ENCODE data around the gene SPATA31D3. TPM values are rescaled to one million over a fixed set of nuclear protein-coding genes. Genes with fewer than 3 reads are reported as not detected.

Gene SPATA31D3
- total and polyA plus RNA-seq, 2 of the 13 experiments (the other 11 are each of a cell fraction or from before 2014, with no cell fraction given) = not detected

DNA sequence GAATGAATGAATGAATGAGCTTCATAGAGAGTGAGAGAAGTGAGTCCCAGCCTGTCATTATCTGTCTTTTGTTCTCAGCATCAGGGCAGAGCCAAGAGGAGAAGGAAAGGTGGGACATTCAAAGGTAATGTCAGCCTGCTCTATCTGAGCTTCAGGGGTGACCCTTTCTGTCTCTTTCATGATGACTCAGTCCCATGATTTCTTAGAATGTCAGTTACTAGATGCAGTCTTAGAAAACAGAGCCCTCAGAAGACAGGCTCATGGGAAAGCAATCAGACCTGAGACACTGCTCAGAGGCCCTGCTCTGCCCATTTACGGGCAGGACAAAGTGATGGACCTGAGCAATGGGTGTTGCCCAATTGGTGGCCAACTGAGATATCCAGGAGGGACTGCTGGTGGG lies 46.4 kb downstream of the SPATA31D3 start (continued):
- TF ChIP-seq ZNF367 (CRISPR knock-in tag; IDR thresholded peaks at IDR 0.05; ENCODE audit: borderline replicate concordance) (no peak), MATR3 (CRISPR knock-in tag; IDR thresholded peaks at IDR 0.05) (no peak), REXO4 (CRISPR knock-in tag; IDR thresholded peaks at IDR 0.05; ENCODE audit: borderline replicate concordance) (no peak), SETDB1 (CRISPR knock-in tag; IDR thresholded peaks at IDR 0.05; ENCODE audit: borderline replicate concordance) (no peak), NCOA2 (CRISPR knock-in tag; IDR thresholded peaks at IDR 0.05) (no peak)
- TF ChIP-seq, protein P1, sequence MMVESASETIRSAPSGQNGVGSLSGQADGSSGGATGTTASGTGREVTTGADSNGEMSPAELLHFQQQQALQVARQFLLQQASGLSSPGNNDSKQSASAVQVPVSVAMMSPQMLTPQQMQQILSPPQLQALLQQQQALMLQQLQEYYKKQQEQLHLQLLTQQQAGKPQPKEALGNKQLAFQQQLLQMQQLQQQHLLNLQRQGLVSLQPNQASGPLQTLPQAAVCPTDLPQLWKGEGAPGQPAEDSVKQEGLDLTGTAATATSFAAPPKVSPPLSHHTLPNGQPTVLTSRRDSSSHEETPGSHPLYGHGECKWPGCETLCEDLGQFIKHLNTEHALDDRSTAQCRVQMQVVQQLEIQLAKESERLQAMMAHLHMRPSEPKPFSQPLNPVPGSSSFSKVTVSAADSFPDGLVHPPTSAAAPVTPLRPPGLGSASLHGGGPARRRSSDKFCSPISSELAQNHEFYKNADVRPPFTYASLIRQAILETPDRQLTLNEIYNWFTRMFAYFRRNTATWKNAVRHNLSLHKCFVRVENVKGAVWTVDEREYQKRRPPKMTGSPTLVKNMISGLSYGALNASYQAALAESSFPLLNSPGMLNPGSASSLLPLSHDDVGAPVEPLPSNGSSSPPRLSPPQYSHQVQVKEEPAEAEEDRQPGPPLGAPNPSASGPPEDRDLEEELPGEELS (CRISPR knock-in tag; IDR thresholded peaks at IDR 0.05) = no peak
- TF ChIP-seq, protein P2, sequence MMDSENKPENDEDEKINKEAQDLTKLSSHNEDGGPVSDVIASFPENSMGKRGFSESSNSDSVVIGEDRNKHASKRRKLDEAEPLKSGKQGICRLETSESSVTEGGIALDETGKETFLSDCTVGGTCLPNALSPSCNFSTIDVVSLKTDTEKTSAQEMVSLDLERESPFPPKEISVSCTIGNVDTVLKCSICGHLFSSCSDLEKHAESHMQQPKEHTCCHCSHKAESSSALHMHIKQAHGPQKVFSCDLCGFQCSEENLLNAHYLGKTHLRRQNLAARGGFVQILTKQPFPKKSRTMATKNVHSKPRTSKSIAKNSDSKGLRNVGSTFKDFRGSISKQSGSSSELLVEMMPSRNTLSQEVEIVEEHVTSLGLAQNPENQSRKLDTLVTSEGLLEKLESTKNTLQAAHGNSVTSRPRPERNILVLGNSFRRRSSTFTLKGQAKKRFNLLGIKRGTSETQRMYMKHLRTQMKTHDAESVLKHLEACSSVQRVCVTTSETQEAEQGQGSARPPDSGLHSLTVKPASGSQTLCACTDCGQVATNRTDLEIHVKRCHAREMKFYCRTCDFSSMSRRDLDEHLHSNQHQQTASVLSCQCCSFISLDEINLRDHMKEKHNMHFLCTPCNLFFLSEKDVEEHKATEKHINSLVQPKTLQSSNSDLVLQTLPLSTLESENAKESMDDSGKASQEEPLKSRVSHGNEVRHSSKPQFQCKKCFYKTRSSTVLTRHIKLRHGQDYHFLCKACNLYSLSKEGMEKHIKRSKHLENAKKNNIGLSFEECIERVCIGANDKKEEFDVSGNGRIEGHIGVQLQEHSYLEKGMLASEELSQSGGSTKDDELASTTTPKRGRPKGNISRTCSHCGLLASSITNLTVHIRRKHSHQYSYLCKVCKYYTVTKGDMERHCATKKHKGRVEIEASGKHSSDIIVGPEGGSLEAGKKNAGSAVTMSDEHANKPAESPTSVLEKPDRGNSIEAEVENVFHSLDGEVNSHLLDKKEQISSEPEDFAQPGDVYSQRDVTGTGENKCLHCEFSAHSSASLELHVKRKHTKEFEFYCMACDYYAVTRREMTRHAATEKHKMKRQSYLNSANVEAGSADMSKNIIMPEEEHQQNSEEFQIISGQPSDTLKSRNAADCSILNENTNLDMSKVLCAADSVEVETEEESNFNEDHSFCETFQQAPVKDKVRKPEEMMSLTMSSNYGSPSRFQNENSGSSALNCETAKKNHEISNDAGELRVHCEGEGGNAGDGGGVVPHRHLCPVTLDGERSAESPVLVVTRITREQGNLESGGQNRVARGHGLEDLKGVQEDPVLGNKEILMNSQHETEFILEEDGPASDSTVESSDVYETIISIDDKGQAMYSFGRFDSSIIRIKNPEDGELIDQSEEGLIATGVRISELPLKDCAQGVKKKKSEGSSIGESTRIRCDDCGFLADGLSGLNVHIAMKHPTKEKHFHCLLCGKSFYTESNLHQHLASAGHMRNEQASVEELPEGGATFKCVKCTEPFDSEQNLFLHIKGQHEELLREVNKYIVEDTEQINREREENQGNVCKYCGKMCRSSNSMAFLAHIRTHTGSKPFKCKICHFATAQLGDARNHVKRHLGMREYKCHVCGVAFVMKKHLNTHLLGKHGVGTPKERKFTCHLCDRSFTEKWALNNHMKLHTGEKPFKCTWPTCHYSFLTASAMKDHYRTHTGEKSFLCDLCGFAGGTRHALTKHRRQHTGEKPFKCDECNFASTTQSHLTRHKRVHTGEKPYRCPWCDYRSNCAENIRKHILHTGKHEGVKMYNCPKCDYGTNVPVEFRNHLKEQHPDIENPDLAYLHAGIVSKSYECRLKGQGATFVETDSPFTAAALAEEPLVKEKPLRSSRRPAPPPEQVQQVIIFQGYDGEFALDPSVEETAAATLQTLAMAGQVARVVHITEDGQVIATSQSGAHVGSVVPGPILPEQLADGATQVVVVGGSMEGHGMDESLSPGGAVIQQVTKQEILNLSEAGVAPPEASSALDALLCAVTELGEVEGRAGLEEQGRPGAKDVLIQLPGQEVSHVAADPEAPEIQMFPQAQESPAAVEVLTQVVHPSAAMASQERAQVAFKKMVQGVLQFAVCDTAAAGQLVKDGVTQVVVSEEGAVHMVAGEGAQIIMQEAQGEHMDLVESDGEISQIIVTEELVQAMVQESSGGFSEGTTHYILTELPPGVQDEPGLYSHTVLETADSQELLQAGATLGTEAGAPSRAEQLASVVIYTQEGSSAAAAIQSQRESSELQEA (CRISPR knock-in tag; IDR thresholded peaks at IDR 0.05; ENCODE audit: not compliant biosample characterization) = no peak
